GM12878 (cell line): ENCODE measurements around the gene ADAM33. TPM values are rescaled to one million over a fixed set of nuclear protein-coding genes. Genes with fewer than 3 reads are reported as not detected.

Experiments used
- ATAC-seq: fragments of 200-7000 bp; cut with Tn5 transposase; 3 replicates; pipeline ENCODE4 v1.9.1; 2020; ENCODE audit warnings: mild to moderate bottlenecking, moderate library complexity
- BruUV-seq: library from RNA; stranded (reverse); fragments of 400-500 nt; replicated peaks from 2 replicates; lab custom pipeline; 2021; lab: Mats Ljungman, UMichigan
- CTCF ChIA-PET: fragments of 300-600 bp; sonication (Branson Sonifier 250); formaldehyde crosslinking; extraction: SDS; loops from one replicate; lab custom pipeline; 2021; ENCODE audit warnings: inconsistent platforms; lab: Yijun Ruan, JAX
- POLR2A ChIA-PET: fragments of 350-600 bp; formaldehyde crosslinking; extraction: SDS; loops from one replicate; lab custom pipeline; 2021; ENCODE audit warnings: inconsistent platforms; lab: Charles Lee
- RAD21 ChIA-PET: fragments of 300-600 bp; sonication (Branson Sonifier 250); formaldehyde crosslinking; loops from one replicate; lab custom pipeline; 2023; ENCODE audit warnings: antibody characterized with exemption; ENCODE audit not compliant: unreplicated experiment; lab: Charles Lee
- SMC1A ChIA-PET: fragments of 300-600 bp; sonication (Branson Sonifier 250); formaldehyde crosslinking; loops from one replicate; lab custom pipeline; 2023; ENCODE audit not compliant: unreplicated experiment, uncharacterized antibody; lab: Charles Lee
- DNase-seq: peaks from one replicate; pipeline ENCODE4 v3.0.0-alpha.2; 2011; ENCODE audit warnings: low read depth, low spot score
- FAIRE-seq: peaks from 3 replicates; lab custom pipeline; 2011; peaks lifted over from hg19 to GRCh38; lab: Jason Lieb, UNC
- H2AFZ ChIP-seq: 2 replicates; pipeline ENCODE4 v1.6.0; 2011; ENCODE audit warnings: low read depth, low read length, control low read depth; ENCODE audit not compliant: control insufficient read depth
- H3K27ac ChIP-seq: 2 replicates; pipeline ENCODE4 v1.5.1; 2011; ENCODE audit warnings: control low read depth; ENCODE audit not compliant: control insufficient read depth, insufficient read depth
- H3K27me3 ChIP-seq, 2 experiments: replicated peaks in 1 of 2; 2 replicates each; pipeline versions ENCODE4 v1.6.0 to v1.6.1; 2011; ENCODE audit warnings: low read length in 1 of 2; ENCODE audit not compliant: control insufficient read depth in 2 of 2, insufficient read depth in 2 of 2
- H3K36me3 ChIP-seq, 2 experiments: 2 replicates each; pipeline ENCODE4 v1.5.1; 2011; ENCODE audit warnings: low read length in 1 of 2; ENCODE audit not compliant: control insufficient read depth in 2 of 2, insufficient read depth in 2 of 2
- H3K4me1 ChIP-seq: 2 replicates; pipeline ENCODE4 v1.6.1; 2011; ENCODE audit warnings: mild to moderate bottlenecking, low read length, moderate library complexity, mixed read lengths; ENCODE audit not compliant: control insufficient read depth, insufficient read depth
- H3K4me2 ChIP-seq: 2 replicates; pipeline ENCODE4 v1.6.0; 2011; ENCODE audit warnings: control low read depth; ENCODE audit not compliant: control insufficient read depth, insufficient read depth
- H3K4me3 ChIP-seq: fragments of 200-600 bp; sonication (generic); 2 replicates; pipeline ENCODE4 v1.5.1; 2016
- H3K79me2 ChIP-seq: 2 replicates; pipeline ENCODE4 v1.6.0; 2011; ENCODE audit warnings: low read length; ENCODE audit not compliant: control insufficient read depth, insufficient read depth
- H3K9ac ChIP-seq: 2 replicates; pipeline ENCODE4 v1.8.0; 2011; ENCODE audit warnings: low read length, control low read depth, mixed read lengths; ENCODE audit not compliant: control insufficient read depth, insufficient read depth
- H3K9me3 ChIP-seq: replicated peaks from 3 replicates; pipeline ENCODE4 v1.5.1; 2011; ENCODE audit warnings: mild to moderate bottlenecking, low read length; ENCODE audit not compliant: control insufficient read depth, insufficient read depth
- H4K20me1 ChIP-seq: 2 replicates; pipeline ENCODE4 v1.6.0; 2011; ENCODE audit not compliant: control insufficient read depth, insufficient read depth
- ATF7 ChIP-seq: fragments of 450-650 bp; IDR thresholded peaks from 2 replicates; pipeline ENCODE4 v1.6.1; 2016; ENCODE audit warnings: low read depth, mild to moderate bottlenecking
- BACH1 ChIP-seq: fragments of 450-650 bp; IDR thresholded peaks from 2 replicates; pipeline ENCODE4 v1.6.1; 2017; ENCODE audit warnings: mild to moderate bottlenecking, borderline replicate concordance
- BCL11A ChIP-seq: IDR thresholded peaks from 2 replicates; pipeline ENCODE4 v1.6.1; 2011; ENCODE audit warnings: low read depth, low read length
- CREM ChIP-seq: IDR thresholded peaks from 2 replicates; pipeline ENCODE4 v1.6.1; 2014; ENCODE audit warnings: antibody characterized with exemption, low read depth
- E2F8 ChIP-seq: fragments of 450-650 bp; IDR thresholded peaks from 2 replicates; pipeline ENCODE4 v1.6.1; 2018; ENCODE audit warnings: mild to moderate bottlenecking, low read depth, moderate library complexity; ENCODE audit not compliant: partially characterized antibody
- MEF2A ChIP-seq: IDR thresholded peaks from 2 replicates; pipeline ENCODE4 v1.6.1; 2011; ENCODE audit warnings: low read depth, mild to moderate bottlenecking, low read length, moderate library complexity; ENCODE audit not compliant: insufficient read depth
- RFX5 ChIP-seq: IDR thresholded peaks from 2 replicates; pipeline ENCODE4 v1.6.1; 2011; ENCODE audit warnings: low read depth, low read length, improper control_type of control experiment
- RUNX3 ChIP-seq: IDR thresholded peaks from 2 replicates; pipeline ENCODE4 v1.6.1; 2012; ENCODE audit warnings: low read length, inconsistent platforms
- SP1 ChIP-seq: IDR thresholded peaks from one replicate; pipeline ENCODE4 v1.6.1; 2011; ENCODE audit warnings: low read depth, low read length
- SPI1 ChIP-seq: IDR thresholded peaks from 2 replicates; pipeline ENCODE4 v1.6.1; 2011; ENCODE audit warnings: low read depth, mild to moderate bottlenecking, low read length, moderate library complexity, borderline replicate concordance; ENCODE audit not compliant: insufficient read depth
- SREBF1 ChIP-seq: IDR thresholded peaks from 2 replicates; pipeline ENCODE4 v1.6.1; 2012; ENCODE audit warnings: mild to moderate bottlenecking, low read length
- ZZZ3 ChIP-seq: IDR thresholded peaks from 2 replicates; pipeline ENCODE4 v1.6.1; 2011; ENCODE audit warnings: low read depth; ENCODE audit not compliant: control insufficient read depth, insufficient read length
- WGBS: methylation state at CpG from one replicate; pipeline ENCODE4 v1.1.6; 2016; ENCODE audit warnings: low lambda C conversion rate; ENCODE audit not compliant: insufficient replicate concordance, insufficient coverage; ENCODE audit errors: missing lambda C conversion rate; 5-methylcytosine and 5-hydroxymethylcytosine counted together
- in situ Hi-C: fragments of 300-500 bp; cut with MboI; formaldehyde crosslinking; loops from 9 replicates; pipeline ENCODE4 v1.14.3; 2018; ENCODE audit warnings: mixed read lengths
- intact Hi-C: fragments of 100-400 bp; cut with micrococcal nuclease; formaldehyde crosslinking; loops from one replicate; pipeline ENCODE4 v1.14.2; 2022; ENCODE audit not compliant: unreplicated experiment
- polyA plus RNA-seq, 11 experiments: library from polyadenylated mRNA; depleted of rRNA in 4 of 11; unstranded in 6 of 11; stranded (reverse) in 5 of 11; fragments of >200 nt; fragmentation: Nextera tagmentation in 4 of 11; fragmentation: Illumina TruSeq in 1 of 11; extraction: Ambion mirVana in 4 of 11; extraction: Trizol in 1 of 11; gene quantifications; 1 replicate in 1 of 11; 2 replicates in 10 of 11; pipeline versions ENCODE4 v1.2.1 to v1.2.3, GENCODE V29; 2011 to 2016; ENCODE audit warnings: inconsistent platforms in 2 of 11, missing spikeins in 2 of 11, low read depth in 1 of 11
- total RNA-seq, 4 experiments: library from RNA; depleted of rRNA in 3 of 4; stranded (reverse); fragments of >200 nt in 3 of 4; fragmentation: Illumina TruSeq in 1 of 4; extraction: Trizol in 1 of 4; gene quantifications; 2 replicates each; pipeline versions ENCODE4 v1.2.1 to v1.2.3, GENCODE V29; 2013 to 2021

Gene ADAM33
- total and polyA plus RNA-seq, 10 of the 15 experiments (the other 5 are each of a cell fraction or from before 2014, with no cell fraction given): not detected

GRCh38 chr20:3714092-3714491 is 32.3 kb upstream of the ADAM33 start:
- RAD21 ChIA-PET: interaction anchor here (1.3 kb wide), 1 partner anchor 150 kb away, joined by 5 read pairs; no protein-coding TSS in a partner anchor
- Histone ChIP-seq H2AFZ (no peak overlapping the region), H3K27ac (no peak overlapping the region), H3K4me1 (peaks cover 5% of the 10 kb centered on the region), H3K4me2 (no peak overlapping the region), H3K4me3 (no peak overlapping the region), H3K9me3 (no peaks in the 10 kb centered on the region), H3K36me3 (no peaks in the 10 kb centered on the region), H3K9ac (no peak overlapping the region), H3K79me2 (no peaks in the 10 kb centered on the region), H3K27me3 (no peaks in the 10 kb centered on the region), H4K20me1 (no peaks in the 10 kb centered on the region)
- WGBS: 40% methylated on average over 4 of the region's 4 CpGs
- FAIRE-seq: no peak
- in situ Hi-C loops: no loop called here
- no peak for TF ChIP-seq RUNX3
- no peak for TF ChIP-seq CREM
- TF ChIP-seq E2F8: no peak
- TF ChIP-seq BACH1: no peak
- TF ChIP-seq RFX5: no peak
- TF ChIP-seq MEF2A: no peak
- TF ChIP-seq SREBF1: no peak
- no peak for TF ChIP-seq ATF7
- no peak for TF ChIP-seq SP1
- TF ChIP-seq BCL11A: no peak
- no peak for TF ChIP-seq SPI1
- no peak for TF ChIP-seq ZZZ3
- POLR2A ChIA-PET: no interaction called here
- DNase-seq: no peak
- no TSS peak for BruUV-seq
- CTCF ChIA-PET: interaction anchor here (1.2 to 2.9 kb wide), 4 partner anchors 10 to 151 kb away, joined by 5 to 9 read pairs (median 6); partner anchors contain the start of gene ADISSP
- intact Hi-C loops: loop anchor here (5.0 to 10.0 kb wide), 2 partner anchors 141 to 497 kb away; no protein-coding TSS in a partner anchor
- ATAC-seq: no peak
- SMC1A ChIA-PET: no interaction called here
